Heart left ventricle (tissue), 13 donors: ENCODE results near the gene CYP3A4.
"Not testable (repeated sequence)": the region's sequence is repeated elsewhere in the genome, so short reads cannot be mapped to it uniquely, and the experiment has no call there.

Experiments
- CTCF ChIP-seq, 12 donors: fragments of 200-600 bp; sonication (generic) in 4 of 12; IDR thresholded peaks; one replicate each; pipeline versions ENCODE4 v1.5.0 to v1.8.0; 2018 to 2022; ENCODE audit warnings: antibody characterized with exemption in 12 of 12, mild to moderate bottlenecking in 5 of 12
- POLR2A ChIP-seq, 2 donors: fragments of 450-650 bp; IDR thresholded peaks; one replicate each; pipeline ENCODE4 v1.6.1; 2017; ENCODE audit warnings: antibody characterized with exemption in 2 of 2, mild to moderate bottlenecking in 2 of 2, moderate library complexity in 2 of 2
- donor health status: ischemic (EF 13 %, LVEDD 7.1; RV severe dilation, severe dysfunction).
- donor health status: DM: no; HTN: yes; CAD: no.
- donor health status: DM: no; HTN: no; CAD: no.
- donor health status: ischemic (EF 25% LVEDD 6.9; RV normal size, moderate dysfunction).
- donor health status: ischemic (EF 25% LVEDD 5.7; RV mildly dilated, moderate dysfunction).
- donor health status: ischemic (EF 35%, LVEDD 5.7; RV mildly dilated, moderate dysfunction).
- donor health status: nonischemic (EF 11% LVEDD 7.7; RV severe dilation, severe dysfunction).
- donor health status: DM: yes; HTN: yes; CAD: no.
- donor health status: PGD.
- donor health status: ischemic (EF 29% LVEDD 5.4; RV normal size, mild dysfunction).
- donor health status: nonischemic (EF 23%, LVEDD 6.1; RV moderate dilation, normal function).

- not testable (repeated sequence) for TF ChIP-seq CTCF, POLR2A (IDR thresholded peaks at IDR 0.05)
These were observed 32.5 kb downstream of the CYP3A4 start for GRCh38 chr7:99751322-99752052.
